GM12864 (cell line): ENCODE data around the gene ADAMTSL4.
"Not testable (repeated sequence)": the region's sequence is repeated elsewhere in the genome, so short reads cannot be mapped to it uniquely, and the experiment has no call there.

Experiments used
- DNase-seq: peaks from one replicate; pipeline ENCODE4 v3.0.0-alpha.2; 2011; ENCODE audit warnings: low read depth
- H3K4me3 ChIP-seq: 2 replicates; pipeline ENCODE4 v1.5.1; 2011; ENCODE audit warnings: mild to moderate bottlenecking, low read depth, low read length, control low read depth
- TF ChIP-seq, protein P1 (sequence below): IDR thresholded peaks from 2 replicates; pipeline ENCODE4 v1.5.1; 2011; ENCODE audit warnings: low read depth, mild to moderate bottlenecking, moderate library complexity, low read length, control low read depth, inconsistent platforms; ENCODE audit errors: missing control alignments

Gene ADAMTSL4

DNA sequence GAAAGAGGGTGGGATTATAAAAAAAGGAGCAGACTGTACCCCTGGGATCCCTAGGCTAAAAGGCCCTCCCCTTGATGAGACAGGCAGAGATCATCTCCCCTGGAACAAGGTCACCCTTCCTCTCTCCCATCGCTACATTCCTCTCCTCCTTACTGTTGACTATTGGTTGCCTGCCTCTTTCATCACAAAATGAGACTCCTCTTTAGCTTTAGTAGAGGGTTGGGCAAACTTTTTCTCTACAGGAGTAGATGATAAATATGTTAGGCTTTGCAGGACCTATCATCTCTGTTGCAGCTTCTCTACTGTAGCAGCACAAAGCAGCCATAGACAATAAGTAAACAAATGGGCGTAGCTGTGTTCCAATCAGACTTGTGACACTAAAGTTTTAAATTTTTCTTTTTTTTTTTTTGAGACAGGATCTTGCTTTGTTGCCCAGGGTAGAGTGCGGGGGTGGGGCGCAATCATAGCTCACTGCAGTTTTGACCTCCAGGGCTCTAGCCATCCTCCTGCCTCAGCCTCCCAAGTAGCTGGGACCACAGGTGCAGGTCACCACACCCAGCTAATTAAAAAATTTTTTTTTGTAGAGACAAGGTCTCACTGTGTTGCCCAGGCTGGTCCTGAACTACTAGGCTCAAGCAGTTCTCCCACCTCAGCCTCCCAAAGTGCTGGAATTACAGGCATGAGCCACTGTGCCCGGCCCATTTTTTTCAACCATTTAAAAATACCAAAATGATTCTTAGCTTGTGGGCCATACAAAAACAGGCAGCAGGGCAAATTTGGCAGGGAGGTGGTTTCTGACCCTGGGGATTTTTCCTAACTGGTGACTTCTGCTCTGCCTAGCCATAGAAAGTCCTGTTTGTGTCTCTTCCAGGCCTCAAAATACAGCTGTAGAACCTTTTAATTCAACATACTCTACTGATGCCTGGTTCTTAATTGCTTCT lies 15.1 kb downstream of the ADAMTSL4 start:
- DNase-seq = no peak
- TF ChIP-seq, protein P1, sequence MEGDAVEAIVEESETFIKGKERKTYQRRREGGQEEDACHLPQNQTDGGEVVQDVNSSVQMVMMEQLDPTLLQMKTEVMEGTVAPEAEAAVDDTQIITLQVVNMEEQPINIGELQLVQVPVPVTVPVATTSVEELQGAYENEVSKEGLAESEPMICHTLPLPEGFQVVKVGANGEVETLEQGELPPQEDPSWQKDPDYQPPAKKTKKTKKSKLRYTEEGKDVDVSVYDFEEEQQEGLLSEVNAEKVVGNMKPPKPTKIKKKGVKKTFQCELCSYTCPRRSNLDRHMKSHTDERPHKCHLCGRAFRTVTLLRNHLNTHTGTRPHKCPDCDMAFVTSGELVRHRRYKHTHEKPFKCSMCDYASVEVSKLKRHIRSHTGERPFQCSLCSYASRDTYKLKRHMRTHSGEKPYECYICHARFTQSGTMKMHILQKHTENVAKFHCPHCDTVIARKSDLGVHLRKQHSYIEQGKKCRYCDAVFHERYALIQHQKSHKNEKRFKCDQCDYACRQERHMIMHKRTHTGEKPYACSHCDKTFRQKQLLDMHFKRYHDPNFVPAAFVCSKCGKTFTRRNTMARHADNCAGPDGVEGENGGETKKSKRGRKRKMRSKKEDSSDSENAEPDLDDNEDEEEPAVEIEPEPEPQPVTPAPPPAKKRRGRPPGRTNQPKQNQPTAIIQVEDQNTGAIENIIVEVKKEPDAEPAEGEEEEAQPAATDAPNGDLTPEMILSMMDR = no peak
- peak overlapping the region; percentile 8; the same call in 1 of the 2 replicates for H3K4me3 ChIP-seq

DNA sequence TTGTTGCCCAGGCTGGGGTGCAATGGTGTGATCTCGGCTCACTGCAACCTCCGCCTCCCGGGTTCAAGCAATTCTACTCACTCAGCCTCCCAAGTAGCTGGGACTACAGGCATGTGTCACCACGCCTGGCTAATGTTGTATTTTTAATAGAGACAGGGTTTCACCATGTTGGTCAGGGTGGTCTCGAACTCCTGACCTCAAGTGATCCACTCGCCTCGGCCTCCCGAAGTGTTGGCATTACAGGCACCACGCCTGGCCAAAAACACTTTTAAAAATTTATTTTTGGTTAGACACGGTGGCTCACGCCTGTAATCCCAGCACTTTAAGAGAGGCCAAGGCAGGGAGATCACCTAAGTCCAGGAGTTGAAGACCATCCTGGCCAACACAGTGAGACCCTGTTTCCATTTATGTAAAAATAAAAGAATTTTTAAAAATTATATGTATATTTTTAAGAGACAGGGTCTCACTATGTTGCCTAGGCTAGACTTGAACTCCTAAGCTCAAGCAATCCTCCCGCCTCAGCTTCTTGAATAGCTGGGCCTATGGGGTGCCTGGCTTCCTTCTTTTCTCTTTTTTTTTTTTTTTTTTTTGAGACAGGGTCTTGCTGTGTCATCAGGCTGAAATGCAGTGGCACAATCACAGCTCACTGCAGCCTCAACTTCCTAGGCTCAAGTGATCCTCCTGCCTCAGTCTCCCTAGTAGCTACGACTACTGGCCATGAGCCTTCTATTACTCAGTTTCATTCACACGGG lies 16.2 kb downstream of the ADAMTSL4 start:
- DNase-seq = not testable (repeated sequence)

DNA sequence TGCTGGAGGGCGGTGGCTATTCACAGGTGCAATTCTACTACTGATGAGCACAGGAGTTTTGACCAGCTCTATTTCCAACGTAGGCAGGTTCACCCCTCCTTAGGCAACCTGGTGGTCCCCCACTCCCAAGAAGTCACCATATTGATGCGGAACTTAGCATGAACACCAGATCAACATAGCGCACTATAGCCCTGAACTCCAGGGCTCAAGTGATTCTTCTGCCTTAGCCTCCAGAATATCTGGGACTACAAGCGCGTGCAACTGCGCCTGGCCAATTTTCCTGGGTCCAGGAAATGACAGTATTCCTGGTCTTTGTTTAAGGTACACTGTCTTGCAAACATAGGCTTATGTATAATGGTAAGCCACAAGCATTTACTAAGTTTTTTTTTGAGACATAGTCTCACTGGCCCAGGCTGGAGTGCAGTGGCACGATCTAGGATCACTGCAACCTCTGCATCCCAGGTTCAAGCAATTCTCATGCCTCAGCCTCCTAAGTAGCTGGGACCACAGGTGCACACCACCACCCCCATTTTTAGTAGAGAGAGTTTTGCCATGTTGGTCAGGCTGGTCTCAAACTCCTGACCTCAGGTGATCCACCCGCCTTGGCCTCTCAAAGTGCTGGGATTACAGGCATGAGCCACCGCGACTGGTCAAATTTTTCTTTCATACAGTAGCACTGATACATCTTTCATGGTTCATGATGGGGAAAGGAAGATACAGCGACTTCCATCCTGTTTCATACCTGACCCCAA lies 17.6 kb downstream of the ADAMTSL4 start:
- peak overlapping the region; percentile 20; the same call in 1 of the 2 replicates for H3K4me3 ChIP-seq
- TF ChIP-seq, protein P1 = no peak
- DNase-seq = no peak

More for the DNA sequence above, 16.2 kb downstream of the ADAMTSL4 start:
- not testable (repeated sequence) for H3K4me3 ChIP-seq

DNA sequence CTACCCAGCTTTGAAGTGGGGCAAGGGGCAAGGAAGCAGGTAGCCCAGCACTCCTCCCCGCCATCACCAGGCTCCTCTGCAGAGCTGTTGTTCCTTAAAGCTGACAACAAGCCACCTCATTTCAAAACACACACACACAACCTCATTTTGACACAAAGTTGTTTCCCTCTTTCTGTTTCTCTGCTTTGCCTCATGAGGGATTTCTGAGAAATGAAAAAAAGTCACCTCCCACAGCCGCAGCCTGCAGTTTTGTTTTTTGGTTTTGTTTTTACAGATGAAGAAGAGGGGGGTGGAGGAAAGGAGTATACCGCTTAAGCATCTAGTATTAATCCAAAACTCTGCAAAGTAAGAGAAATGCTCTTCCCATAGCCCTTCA lies 18.1 kb downstream of the ADAMTSL4 start:
- DNase-seq = peak; percentile 93
- TF ChIP-seq, protein P1 = no peak
- H3K4me3 ChIP-seq = peak overlapping the region; percentile 46

DNA sequence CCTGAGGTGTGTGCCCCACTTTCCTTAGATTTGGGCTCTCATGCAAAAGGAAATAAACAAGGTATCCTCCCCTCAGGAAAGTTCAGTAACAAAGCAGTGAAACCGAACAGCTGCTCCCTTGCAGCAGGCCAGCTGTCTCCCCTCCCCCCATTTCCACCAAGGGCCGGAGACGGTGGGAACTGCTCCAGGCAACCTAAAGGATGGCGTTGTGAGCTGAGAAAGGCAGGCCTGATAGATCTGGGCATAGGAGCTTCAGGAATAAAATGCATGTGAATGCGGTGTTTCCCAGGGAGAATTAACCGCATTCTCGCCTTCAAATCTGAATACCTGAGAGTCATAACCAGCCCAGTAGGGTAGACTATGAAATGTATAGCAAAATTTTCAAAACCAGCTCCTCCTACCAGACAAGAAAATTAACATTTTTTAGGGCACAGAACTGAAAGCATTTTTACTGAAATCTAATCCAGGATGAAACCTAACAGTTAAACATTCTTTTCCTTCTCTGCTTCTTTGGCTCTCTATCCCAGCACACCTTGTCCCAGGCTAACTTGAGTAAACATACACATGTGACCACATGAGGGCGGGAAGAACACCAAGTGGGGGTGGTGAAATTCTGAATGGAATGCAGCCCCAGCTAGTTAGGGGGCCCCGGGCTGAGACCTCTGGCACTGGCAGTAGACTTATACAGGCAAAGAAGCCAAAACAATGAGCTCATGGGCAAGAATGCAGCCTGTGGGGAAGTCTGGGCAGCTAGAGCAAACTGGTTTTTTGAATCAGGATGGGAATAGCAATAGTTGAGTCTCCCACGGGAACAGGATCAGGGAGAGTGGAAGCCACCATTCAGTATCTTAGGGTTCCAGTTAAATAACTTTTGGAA lies 18.7 kb downstream of the ADAMTSL4 start:
- peak overlapping the region; percentile 46 for H3K4me3 ChIP-seq
- TF ChIP-seq, protein P1 = no peak
- DNase-seq = peak; percentile 53

DNA sequence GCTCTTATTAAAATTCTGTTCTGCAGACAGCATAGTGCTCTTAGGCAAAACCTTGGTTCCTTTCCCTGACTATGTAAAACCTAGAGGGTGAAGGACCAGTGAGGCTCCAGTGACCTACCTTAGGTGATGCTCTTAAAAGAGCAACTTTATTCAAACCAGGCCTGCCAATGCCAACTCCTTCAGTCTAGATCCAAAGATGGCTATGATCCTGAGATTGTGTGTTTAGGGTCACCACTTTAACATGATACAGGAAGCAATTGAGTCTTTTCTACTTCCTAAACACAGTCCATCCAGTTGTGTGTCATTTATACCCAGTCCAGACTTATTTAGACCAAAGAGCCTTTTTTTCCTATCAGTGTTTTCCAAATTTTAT lies 19.4 kb downstream of the ADAMTSL4 start:
- TF ChIP-seq, protein P1 = no peak
- DNase-seq = no peak
- H3K4me3 ChIP-seq = peak overlapping the region; percentile 46; the same call in 1 of the 2 replicates
